HepG2 (cell line): ENCODE results near the gene SPP2. TPM values are rescaled to one million over a fixed set of nuclear protein-coding genes. Genes with fewer than 3 reads are reported as not detected.
A peak's percentile ranks its signal among the peaks of the same experiment; 100 is the strongest.

Experiments used
- ATAC-seq: fragments of 200-7000 bp; cut with Tn5 transposase; 3 replicates; pipeline ENCODE4 v1.9.1; 2020; ENCODE audit warnings: mild to moderate bottlenecking, moderate library complexity
- Bru-seq: library from RNA; stranded (reverse); fragments of 400-500 nt; gene quantifications from one replicate; lab custom pipeline; 2021; lab: Mats Ljungman, UMichigan
- BruChase-seq, 2 experiments: library from RNA; stranded (reverse); fragments of 400-500 nt; gene quantifications; one replicate each; lab custom pipeline; 2021; lab: Mats Ljungman, UMichigan
- BruUV-seq: library from RNA; stranded (reverse); fragments of 400-500 nt; replicated peaks from 2 replicates; lab custom pipeline; 2021; lab: Mats Ljungman, UMichigan
- CTCF ChIA-PET: fragments of 300-600 bp; formaldehyde crosslinking; extraction: SDS; loops from one replicate; lab custom pipeline; 2021; ENCODE audit warnings: low total read pairs, inconsistent platforms, low intra/inter-chr PET ratio; lab: Yijun Ruan, JAX
- POLR2A ChIA-PET: fragments of 350-600 bp; sonication (Branson Sonifier 250); formaldehyde crosslinking; loops from one replicate; lab custom pipeline; 2020; ENCODE audit warnings: antibody characterized with exemption, inconsistent platforms; lab: Yijun Ruan, JAX
- DNase-seq: peaks from one replicate; pipeline ENCODE4 v3.0.0-alpha.2; 2015; ENCODE audit warnings: low spot score
- FAIRE-seq: peaks from 3 replicates; lab custom pipeline; 2011; peaks lifted over from hg19 to GRCh38; lab: Jason Lieb, UNC
- H2AFZ ChIP-seq: one replicate; pipeline ENCODE4 v1.6.1; 2011; ENCODE audit warnings: low read length, inconsistent platforms
- H3K27ac ChIP-seq: fragments of 300-600 bp; 3 replicates; pipeline ENCODE4 v1.8.0; 2011; ENCODE audit warnings: mixed run types, mild to moderate bottlenecking, mixed read lengths, low read length, inconsistent platforms; ENCODE audit not compliant: insufficient read depth; ENCODE audit errors: extremely low read length
- H3K27me3 ChIP-seq, 2 experiments: fragments of 200-600 bp in 1 of 2; 2 replicates in 1 of 2; 3 replicates in 1 of 2; pipeline versions ENCODE4 v1.6.0 to v1.8.0; 2011; ENCODE audit warnings: low read length in 2 of 2, mild to moderate bottlenecking in 2 of 2, moderate library complexity in 2 of 2, inconsistent platforms in 1 of 2; ENCODE audit not compliant: insufficient read depth in 2 of 2, control insufficient read depth in 1 of 2
- H3K36me3 ChIP-seq, 2 experiments: fragments of 200-600 bp in 1 of 2; replicated peaks in 1 of 2; 2 replicates in 1 of 2; 3 replicates in 1 of 2; pipeline versions ENCODE4 v1.5.1 to v1.8.0; 2011; ENCODE audit warnings: low read length in 2 of 2, inconsistent platforms in 1 of 2; ENCODE audit not compliant: insufficient read depth in 2 of 2, control insufficient read depth in 1 of 2
- H3K4me1 ChIP-seq: 2 replicates; pipeline ENCODE4 v1.5.1; 2012; ENCODE audit warnings: low read length, inconsistent platforms; ENCODE audit not compliant: insufficient read depth
- H3K4me2 ChIP-seq: 2 replicates; pipeline ENCODE4 v1.6.0; 2011; ENCODE audit warnings: low read depth, low read length, inconsistent platforms
- H3K4me3 ChIP-seq, 3 experiments: fragments of 200-600 bp in 1 of 3; sonication (generic), shearing (Covaris generic) in 1 of 3; replicated peaks in 1 of 3; 2 replicates each; pipeline ENCODE4 v1.5.1; 2011 to 2016; ENCODE audit warnings: low read length in 3 of 3, inconsistent platforms in 2 of 3, low read depth in 2 of 3, mild to moderate bottlenecking in 2 of 3, control low read depth in 1 of 3, mixed read lengths in 1 of 3; ENCODE audit not compliant: insufficient read depth in 1 of 3
- H3K79me2 ChIP-seq: one replicate; pipeline ENCODE4 v1.6.1; 2011; ENCODE audit warnings: low read length, inconsistent platforms; ENCODE audit not compliant: insufficient read depth
- H3K9ac ChIP-seq: 2 replicates; pipeline ENCODE4 v1.6.0; 2011; ENCODE audit warnings: mild to moderate bottlenecking, low read depth, low read length, inconsistent platforms; ENCODE audit not compliant: insufficient read depth
- H3K9me3 ChIP-seq: 2 replicates; pipeline ENCODE4 v1.5.1; 2012; ENCODE audit warnings: mild to moderate bottlenecking, low read length
- H4K20me1 ChIP-seq: 2 replicates; pipeline ENCODE4 v1.6.0; 2011; ENCODE audit warnings: inconsistent platforms, mild to moderate bottlenecking, low read length, moderate library complexity; ENCODE audit not compliant: insufficient read depth
- AGO1 ChIP-seq: fragments of 200-400 bp; formaldehyde crosslinking; IDR thresholded peaks from 2 replicates; pipeline ENCODE4 v1.6.1; 2017; ENCODE audit warnings: mild to moderate bottlenecking, low read depth, low read length, moderate library complexity; ENCODE audit not compliant: poor library complexity, severe bottlenecking
- BRCA1 ChIP-seq: sonication (generic); formaldehyde crosslinking; IDR thresholded peaks from 2 replicates; pipeline ENCODE4 v1.4.0; 2020; ENCODE audit warnings: missing genetic modification reagents
- XBP1 ChIP-seq: sonication (generic); formaldehyde crosslinking; IDR thresholded peaks from 2 replicates; pipeline ENCODE4 v1.5.0; 2020; ENCODE audit warnings: missing genetic modification reagents
- ZNF282 ChIP-seq: fragments of 450-650 bp; IDR thresholded peaks from 2 replicates; pipeline ENCODE4 v1.6.1; 2018; ENCODE audit not compliant: partially characterized antibody
- WGBS: methylation state at CpG from one replicate; pipeline ENCODE4 v1.1.6; 2017; ENCODE audit warnings: low lambda C conversion rate; 5-methylcytosine and 5-hydroxymethylcytosine counted together
- in situ Hi-C: cut with HindIII; loops from 2 replicates; pipeline ENCODE4 v1.10.0; 2017; ENCODE audit warnings: low pct_unique_long_range_greater_than_20kb; ENCODE audit not compliant: extremely low pct_ligation_motif_present
- intact Hi-C: fragments of 100-400 bp; cut with micrococcal nuclease; formaldehyde crosslinking; loops from one replicate; pipeline ENCODE4 v1.10.0; 2022; ENCODE audit not compliant: unreplicated experiment
- long read RNA-seq, 2 experiments: library from RNA in 1 of 2; library from polyadenylated mRNA in 1 of 2; stranded (forward) in 1 of 2; unstranded in 1 of 2; transcript quantifications; one replicate each; pipeline ENCODE4 v2.0.0, GENCODE V29; 2019 to 2022
- polyA minus RNA-seq, 3 experiments: library from RNA; depleted of rRNA, polyadenylated mRNA; stranded (reverse); fragments of >200 nt; gene quantifications; 2 replicates each; pipeline ENCODE4 v1.2.3, GENCODE V29; 2011; ENCODE audit warnings: low replicate concordance in 1 of 3
- polyA plus RNA-seq, 8 experiments: library from polyadenylated mRNA; depleted of rRNA in 3 of 8; stranded (reverse) in 7 of 8; unstranded in 1 of 8; fragments of >200 nt; fragmentation: Illumina TruSeq in 4 of 8; extraction: Trizol in 4 of 8; gene quantifications; 2 replicates each; pipeline versions ENCODE4 v1.2.1 to v1.2.3, GENCODE V29; 2011 to 2016; ENCODE audit warnings: low read depth in 4 of 8, missing spikeins in 1 of 8, mixed read lengths in 1 of 8; ENCODE audit not compliant: insufficient read depth in 1 of 8
- total RNA-seq, 5 experiments: library from RNA; depleted of rRNA; stranded (reverse); fragments of >200 nt; fragmentation: Illumina TruSeq; extraction: Trizol; gene quantifications; 2 replicates each; pipeline ENCODE4 v1.2.3, GENCODE V29; 2016; ENCODE audit warnings: low read depth in 1 of 5
- TF ChIP-seq, protein P1 (sequence below): IDR thresholded peaks from 2 replicates; pipeline ENCODE4 v1.6.1; 2016; ENCODE audit warnings: low read depth, control low read depth

Gene SPP2, protein sequence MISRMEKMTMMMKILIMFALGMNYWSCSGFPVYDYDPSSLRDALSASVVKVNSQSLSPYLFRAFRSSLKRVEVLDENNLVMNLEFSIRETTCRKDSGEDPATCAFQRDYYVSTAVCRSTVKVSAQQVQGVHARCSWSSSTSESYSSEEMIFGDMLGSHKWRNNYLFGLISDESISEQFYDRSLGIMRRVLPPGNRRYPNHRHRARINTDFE
- not detected in 2 replicates for total RNA-seq (2016; rRNA removed; fragmentation: Illumina TruSeq; extraction: Trizol)
- total RNA-seq (2016; cell fraction: cytosol; rRNA removed; fragmentation: Illumina TruSeq; extraction: Trizol; ENCODE audit: low read depth): not detected in 2 replicates
- not detected in 2 replicates for total RNA-seq (2016; cell fraction: insoluble cytoplasmic fraction; rRNA removed; fragmentation: Illumina TruSeq; extraction: Trizol)
- total RNA-seq (2016; cell fraction: membrane; rRNA removed; fragmentation: Illumina TruSeq; extraction: Trizol): not detected in 2 replicates
- total RNA-seq (2016; cell fraction: nucleus; rRNA removed; fragmentation: Illumina TruSeq; extraction: Trizol): not detected in 2 replicates
- polyA plus RNA-seq (2011; rRNA removed): not detected in 2 replicates
- not detected in 2 replicates for polyA plus RNA-seq (2011; cell fraction: cytosol; rRNA removed)
- not detected in 2 replicates for polyA plus RNA-seq (2011; cell fraction: nucleus; rRNA removed)
- not detected in 2 replicates for polyA plus RNA-seq (2012)
- not detected in 2 replicates for polyA plus RNA-seq (2016; cell fraction: cytosol; fragmentation: Illumina TruSeq; extraction: Trizol; ENCODE audit: low read depth)
- not detected in 2 replicates for polyA plus RNA-seq (2016; cell fraction: insoluble cytoplasmic fraction; fragmentation: Illumina TruSeq; extraction: Trizol; ENCODE audit: low read depth)
- not detected in 2 replicates for polyA plus RNA-seq (2016; cell fraction: membrane; fragmentation: Illumina TruSeq; extraction: Trizol; ENCODE audit: low read depth)
- polyA plus RNA-seq (2016; cell fraction: nucleus; fragmentation: Illumina TruSeq; extraction: Trizol; ENCODE audit: insufficient read depth, low read depth): not detected in 2 replicates
- not detected in 2 replicates for polyA minus RNA-seq (2011; rRNA and poly(A)+ RNA removed; ENCODE audit: low replicate concordance)
- polyA minus RNA-seq (2011; cell fraction: cytosol; rRNA and poly(A)+ RNA removed): not detected in 2 replicates
- polyA minus RNA-seq (2011; cell fraction: nucleus; rRNA and poly(A)+ RNA removed): not detected in 2 replicates
- percentile 4 among the genes with signal in this experiment for Bru-seq, nascent RNA
- BruChase-seq, experiment 1, labeled RNA remaining after a 6-hour chase: not detected
- BruChase-seq, experiment 2, labeled RNA remaining after a 2-hour chase: not detected
- long read RNA-seq, experiment 1: 0 reads
- long read RNA-seq, experiment 2: 0 reads

DNA sequence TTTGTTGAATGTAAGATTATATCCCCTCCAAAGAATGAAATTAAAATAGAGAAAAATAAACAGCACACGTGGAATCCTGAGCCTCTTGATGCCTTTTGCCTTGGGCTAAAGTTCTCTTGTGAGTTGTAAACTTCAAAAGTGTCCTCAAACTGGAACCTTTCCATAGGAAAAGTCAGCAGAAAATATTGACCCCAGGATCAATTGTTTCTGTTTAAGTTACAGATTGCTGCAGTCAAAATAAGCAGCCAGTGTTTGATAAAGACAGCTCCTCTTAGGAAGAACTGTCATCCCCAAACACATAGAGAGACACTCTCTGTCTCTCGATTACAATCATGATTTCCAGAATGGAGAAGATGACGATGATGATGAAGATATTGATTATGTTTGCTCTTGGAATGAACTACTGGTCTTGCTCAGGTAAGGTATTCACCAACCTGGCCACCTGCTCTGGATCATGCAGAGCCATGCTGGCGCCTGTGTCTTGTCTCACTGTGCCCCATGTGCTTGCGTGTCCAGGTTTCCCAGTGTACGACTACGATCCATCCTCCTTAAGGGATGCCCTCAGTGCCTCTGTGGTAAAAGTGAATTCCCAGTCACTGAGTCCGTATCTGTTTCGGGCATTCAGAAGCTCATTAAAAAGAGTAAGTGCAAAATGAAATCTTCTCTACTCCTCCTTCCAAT, at the start of gene SPP2:
Gene SPP2, plus strand, starts transcription at position 248 of the 681 bp plus-strand sequence. Its CDS starts 85 bp downstream, at position 333.
- Histone ChIP-seq H3K79me2 (no peaks in the 10 kb centered on the region), H3K4me1 (no peaks in the 10 kb centered on the region), H3K9me3 (no peaks in the 10 kb centered on the region)
- ATAC-seq (no peak), DNase-seq (no peak)
- in situ Hi-C loops: no loop called here
- TF ChIP-seq, protein P1, sequence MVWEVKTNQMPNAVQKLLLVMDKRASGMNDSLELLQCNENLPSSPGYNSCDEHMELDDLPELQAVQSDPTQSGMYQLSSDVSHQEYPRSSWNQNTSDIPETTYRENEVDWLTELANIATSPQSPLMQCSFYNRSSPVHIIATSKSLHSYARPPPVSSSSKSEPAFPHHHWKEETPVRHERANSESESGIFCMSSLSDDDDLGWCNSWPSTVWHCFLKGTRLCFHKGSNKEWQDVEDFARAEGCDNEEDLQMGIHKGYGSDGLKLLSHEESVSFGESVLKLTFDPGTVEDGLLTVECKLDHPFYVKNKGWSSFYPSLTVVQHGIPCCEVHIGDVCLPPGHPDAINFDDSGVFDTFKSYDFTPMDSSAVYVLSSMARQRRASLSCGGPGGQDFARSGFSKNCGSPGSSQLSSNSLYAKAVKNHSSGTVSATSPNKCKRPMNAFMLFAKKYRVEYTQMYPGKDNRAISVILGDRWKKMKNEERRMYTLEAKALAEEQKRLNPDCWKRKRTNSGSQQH (CRISPR knock-in tag): no peak
- TF ChIP-seq BRCA1 (CRISPR knock-in tag): no peak
- no peak for TF ChIP-seq AGO1
- no peak for TF ChIP-seq ZNF282
- no peak for TF ChIP-seq XBP1 (CRISPR knock-in tag)
- TF ChIP-seq, all 625 proteins: peak for 0
- intact Hi-C loops: no loop called here
- Histone ChIP-seq H4K20me1 (no peaks in the 10 kb centered on the region), H3K27me3 (no peaks in the 10 kb centered on the region; a peak in 1 of 5 replicates), H3K27ac (no peak within 1 kb of the TSS), H2AFZ (no peak within 1 kb of the TSS), H3K4me2 (no peak within 1 kb of the TSS), H3K9ac (no peak within 1 kb of the TSS), H3K36me3 (no peaks in the 10 kb centered on the region), H3K4me3 (no peak within 1 kb of the TSS)
- ChIA-PET CTCF (no interaction called here), POLR2A (no interaction called here)
- 56% methylated on average over 9 of the region's 9 CpGs for WGBS
- BruUV-seq: no TSS peak
- FAIRE-seq: no peak
